GM19372 (cell line): ENCODE results near the gene ENTR1.

ENCODE experiments used
- ATAC-seq: cut with Tn5 transposase; IDR thresholded peaks from one replicate; pipeline ENCODE4 v1.9.1; 2021; ENCODE audit warnings: mild to moderate bottlenecking, low read depth, moderate library complexity; ENCODE audit not compliant: unreplicated experiment

The ENTR1 gene

DNA sequence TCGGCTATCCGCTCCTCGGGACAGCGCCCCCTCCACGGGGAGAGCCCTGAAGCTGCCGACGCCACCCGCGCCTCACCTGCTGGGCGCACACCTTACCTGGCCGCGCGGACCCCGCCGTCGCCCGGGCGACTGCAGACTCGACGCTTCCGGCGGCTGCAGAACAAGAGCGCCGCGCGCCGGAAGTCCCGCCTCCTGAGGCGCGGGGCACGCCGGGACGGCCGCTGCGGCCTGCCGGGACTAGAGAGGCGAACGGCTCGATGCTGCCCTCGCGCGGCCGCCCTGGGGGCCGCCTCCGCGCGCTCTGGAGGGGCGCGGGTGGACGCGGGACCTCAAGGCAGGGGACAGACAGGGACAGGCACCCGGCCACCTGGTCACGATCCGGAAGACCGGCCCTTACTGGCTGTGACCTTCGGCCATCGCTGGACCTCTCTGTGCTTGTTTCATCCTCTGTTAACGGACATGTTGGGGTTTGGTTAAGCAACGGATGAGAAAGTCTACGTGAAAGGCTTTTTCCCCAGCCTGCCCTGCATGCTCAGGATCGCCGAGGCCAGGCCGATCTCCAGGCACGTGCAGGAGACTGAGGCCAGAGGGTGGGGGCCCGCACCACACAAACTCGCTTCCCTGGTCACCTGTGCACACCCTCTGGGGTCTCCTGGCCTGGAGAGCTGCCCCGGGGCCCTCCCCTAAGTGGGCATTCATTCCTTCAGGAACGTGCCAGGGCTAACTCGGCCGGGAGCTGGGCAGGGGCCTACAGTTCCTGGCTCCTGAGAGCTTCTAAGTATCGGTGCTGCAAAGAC is 10.2 kb downstream of the ENTR1 start, which contains the start of gene SNAPC4:
Gene SNAPC4, minus strand, starts transcription at position 133 of the 797 bp plus-strand sequence. CDS start 1,742 bp downstream, outside the sequence.
- peak; percentile 57 for ATAC-seq

DNA sequence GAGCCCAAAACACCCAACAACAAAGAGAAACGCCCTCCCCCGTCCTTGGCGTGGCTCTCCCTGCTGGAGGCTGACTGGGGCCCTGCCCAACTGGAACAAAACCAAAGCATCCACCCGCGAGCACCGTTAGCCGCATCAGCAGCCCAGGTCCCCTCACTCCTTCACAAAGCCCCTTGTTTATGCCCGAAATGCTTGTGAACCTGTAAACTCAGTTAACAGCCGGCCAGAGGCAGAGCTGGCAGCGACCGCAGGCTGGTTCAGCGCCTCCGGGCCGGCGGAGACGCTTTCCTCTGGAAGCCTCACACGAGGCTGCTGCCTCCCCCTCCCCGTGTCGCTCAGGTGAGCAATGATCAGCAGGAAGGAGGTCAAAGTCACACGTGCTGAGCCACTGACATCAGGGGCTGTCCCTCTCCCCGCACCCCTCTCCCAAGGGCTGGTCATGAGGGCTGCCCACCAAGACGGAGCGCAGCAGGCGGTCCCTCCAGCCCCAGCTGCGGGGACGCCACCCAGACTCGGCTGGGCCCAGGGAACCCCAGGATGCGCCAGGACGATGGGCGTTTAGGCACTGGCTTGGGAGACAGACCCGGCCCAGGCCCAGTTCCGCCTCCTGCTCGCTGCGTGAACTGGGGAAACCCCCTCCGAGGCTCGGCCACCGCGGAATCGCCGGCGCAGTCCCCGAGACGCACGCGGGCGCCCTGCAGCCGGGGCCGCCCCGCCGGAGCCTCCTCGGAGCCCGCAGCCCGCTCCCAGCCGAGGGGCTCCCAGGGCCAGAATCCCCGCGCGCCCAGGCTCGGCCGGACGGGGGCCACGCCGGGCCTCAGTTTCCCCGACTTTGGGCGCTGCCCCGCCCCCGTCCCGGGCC is 11.0 kb downstream of the ENTR1 start:
- peak; percentile 41 for ATAC-seq

DNA sequence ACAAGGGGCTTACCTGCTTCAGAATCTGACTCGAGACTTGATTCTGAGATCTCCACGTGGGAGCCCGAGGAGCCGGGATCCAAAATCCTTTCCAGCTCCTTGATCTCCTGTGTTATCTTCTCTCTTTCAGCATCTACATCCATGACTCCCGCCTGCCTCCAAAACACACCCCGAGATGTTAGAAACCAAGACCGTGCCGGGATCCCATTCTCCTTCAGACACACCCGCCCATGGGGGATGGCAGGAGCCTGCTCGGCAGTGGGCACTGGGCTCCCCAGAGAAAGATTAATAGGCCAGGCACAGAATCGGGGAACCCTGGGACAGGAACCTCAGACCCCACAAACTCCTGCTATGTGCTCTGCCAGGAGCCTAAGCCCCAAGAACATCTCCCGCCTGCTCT is 12.1 kb downstream of the ENTR1 start:
- ATAC-seq: no peak

DNA sequence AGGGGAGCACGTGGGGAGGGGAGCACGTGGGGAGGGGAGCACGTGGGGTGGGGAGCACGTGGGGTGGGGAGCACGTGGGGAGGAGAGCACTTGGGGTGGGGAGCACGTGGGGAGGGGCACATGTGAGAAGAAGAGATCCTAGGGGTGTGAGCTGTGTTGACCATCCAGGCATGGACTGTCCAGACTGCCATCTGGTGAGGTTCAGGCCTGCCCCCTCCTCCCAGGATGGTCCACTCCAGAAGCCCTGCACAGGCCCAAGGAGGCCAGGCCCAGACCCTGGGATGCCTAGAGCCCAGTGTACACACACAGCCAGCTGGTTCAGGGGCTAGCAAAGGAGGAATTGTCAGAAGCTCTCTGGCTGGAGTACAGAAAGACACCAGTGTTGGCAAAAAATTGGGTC is 12.8 kb downstream of the ENTR1 start:
- ATAC-seq: no peak

DNA sequence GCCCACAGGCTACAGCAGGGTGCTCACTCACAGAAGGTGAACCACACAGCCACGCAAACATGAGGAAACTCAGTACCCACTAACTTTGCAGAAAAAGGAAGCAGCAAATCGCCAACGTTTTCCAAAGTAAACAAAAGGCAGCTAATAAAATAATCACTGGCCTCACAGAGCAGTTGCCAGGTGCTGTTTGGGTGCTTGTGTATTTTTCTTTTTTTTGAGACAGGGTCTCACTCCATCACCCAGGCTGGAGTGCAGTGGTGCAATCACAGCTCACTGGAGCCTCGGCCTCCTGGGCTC is 14.2 kb downstream of the ENTR1 start:
- ATAC-seq: no peak

DNA sequence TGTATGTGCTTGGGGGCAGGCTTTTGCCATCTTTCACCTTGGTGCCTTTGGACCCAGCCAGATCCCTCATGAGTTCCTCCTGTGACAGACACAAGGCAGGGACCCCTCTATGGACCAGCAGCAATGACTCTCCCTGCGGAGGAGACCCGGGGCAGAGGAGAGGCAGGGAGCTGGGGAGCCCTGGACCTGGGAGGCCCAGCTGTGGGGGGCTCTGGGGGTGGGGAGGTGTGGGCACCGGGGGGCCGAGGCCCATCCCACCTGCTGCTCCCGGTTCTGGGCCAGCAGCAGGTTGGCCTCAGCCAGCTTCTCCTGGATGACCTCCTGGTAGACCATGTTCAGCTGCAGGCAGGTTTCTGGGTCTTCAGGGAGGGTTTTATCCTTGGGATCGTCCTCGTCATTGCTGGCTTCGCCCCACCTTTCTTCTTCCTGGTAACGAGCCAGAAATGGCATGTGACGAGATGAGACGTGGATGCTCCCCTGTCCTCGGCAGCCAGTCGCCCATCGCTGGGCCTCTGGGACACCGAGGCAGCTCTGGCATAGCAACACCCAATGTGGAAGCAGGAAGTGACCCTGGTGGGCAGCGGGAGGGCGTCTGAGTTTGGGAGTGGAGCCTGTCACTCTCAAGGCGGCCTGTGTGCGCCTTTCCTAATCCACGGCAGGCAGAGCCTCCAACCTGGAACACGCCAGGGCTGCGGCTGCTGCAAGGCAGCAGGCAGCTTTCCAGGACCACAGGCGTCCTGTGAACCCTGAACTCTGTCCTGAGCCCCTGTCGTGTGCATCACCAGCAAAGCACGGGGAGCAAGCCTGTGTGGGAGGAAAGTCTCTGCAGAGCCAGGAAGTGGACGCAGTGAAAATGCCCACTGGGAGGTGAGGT is 14.8 kb downstream of the ENTR1 start:
- ATAC-seq: no peak

DNA sequence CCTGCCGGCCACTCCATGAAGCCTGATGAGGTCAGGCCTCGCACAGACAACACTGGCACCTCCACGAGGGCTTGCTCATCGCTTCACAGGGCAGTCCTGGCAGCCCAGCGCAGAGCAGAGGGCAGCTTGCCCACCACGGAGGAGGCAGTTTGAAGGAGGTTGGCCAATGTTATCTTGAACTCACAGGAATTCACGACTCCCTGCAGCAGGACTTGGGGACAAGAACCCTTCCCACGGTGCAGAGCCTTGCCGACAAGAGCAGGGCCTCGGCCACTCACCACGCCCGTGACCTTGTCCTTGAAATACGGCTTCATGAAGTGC is 15.4 kb downstream of the ENTR1 start:
- no peak for ATAC-seq

DNA sequence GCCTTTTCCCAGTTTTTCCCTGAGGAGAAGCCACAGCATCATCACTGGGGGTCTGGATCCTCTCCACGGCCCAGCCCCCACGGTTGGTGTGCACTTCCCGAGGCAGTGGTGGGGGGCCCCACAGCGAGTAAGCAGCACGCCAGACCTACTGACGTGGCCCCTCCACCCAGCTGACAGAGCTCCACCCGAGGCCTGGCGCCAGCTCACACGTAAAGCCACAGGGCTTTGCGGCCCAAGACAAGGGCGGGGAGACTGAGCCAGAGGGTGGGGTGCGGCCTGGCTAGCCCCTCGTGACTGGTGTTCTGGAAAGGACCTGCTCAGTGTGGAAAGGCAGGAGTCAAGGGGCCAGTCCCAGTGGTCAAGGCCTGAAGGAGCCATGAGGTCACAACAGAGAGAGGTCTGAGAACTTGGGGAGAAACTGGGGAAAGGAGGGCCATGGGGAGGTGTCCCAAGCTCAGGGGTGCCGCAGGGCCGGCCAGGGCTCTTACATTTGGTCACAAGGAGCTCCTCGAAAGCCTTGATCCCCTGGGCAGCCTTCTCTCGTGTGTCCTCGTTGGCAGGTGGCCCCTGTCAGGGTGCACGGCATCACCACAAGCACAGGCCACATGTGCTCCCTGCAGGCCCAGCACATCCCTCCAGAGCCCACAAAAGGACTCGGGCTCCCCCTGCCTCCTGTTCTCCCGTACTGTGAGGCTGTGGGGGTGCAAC is 15.9 kb downstream of the ENTR1 start:
- ATAC-seq: no peak

DNA sequence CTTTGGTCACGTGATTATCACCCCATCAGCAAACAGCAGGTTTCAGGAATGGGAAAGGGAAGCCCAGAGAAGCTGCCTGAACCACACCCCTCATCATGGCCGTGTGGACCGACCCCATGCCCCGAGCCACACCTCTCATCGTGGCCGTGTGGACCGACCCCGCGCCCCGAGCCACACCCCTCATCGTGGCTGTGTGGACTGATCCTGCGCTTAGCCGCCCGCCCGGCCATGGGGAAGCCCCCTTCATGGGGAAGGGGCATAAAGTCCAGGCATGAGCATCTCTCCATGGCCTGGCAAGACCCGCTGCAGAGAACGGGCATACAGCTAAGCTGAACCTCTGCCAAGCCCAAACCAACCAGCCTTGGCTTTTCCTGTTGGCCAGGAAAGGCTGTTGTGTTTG is 16.9 kb downstream of the ENTR1 start:
- no peak for ATAC-seq

DNA sequence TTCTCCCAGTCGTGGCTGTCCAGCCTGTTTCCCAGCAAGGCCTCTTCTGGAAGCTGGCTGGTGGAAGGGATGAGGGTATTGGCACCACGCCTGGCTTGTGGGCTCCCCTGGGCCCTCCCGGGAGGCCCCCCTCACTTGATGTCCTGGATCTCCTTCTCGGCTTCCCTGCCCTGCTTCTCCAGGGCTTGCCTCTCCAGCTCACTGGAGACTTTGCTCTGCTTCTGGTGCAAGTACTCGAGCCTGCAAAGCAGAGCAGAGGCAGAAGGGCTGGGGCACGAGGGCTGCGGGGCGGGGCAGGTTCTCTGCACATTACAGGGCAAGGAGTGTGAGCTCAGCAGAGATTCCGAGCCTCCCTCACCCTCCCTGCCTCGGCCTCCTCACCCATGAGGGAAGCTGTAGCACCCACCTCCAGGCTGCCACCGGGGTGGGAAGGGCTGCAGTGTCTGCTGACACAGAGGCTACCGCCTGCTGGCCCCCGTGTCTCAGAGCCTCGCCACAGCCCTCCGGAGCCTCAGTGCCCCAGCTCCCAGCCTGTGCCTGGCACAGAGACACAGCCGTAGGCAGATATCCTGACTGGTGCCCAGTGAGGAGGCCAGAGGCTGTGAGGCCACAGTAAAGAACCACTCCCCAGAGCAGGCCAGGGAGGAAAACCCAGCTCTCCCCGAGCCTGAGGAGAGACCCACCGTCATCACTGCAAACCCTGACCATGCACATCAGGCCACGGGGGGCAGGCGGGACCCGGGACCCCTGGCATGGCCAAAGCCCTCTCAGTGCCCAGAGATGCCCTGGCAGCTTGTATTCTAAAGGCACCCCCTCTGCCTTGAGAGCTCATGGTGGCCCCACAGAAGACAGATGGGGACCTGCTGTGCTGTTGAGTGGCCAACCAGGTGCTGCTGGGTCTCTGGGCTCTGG is 17.6 kb downstream of the ENTR1 start:
- no peak for ATAC-seq

DNA sequence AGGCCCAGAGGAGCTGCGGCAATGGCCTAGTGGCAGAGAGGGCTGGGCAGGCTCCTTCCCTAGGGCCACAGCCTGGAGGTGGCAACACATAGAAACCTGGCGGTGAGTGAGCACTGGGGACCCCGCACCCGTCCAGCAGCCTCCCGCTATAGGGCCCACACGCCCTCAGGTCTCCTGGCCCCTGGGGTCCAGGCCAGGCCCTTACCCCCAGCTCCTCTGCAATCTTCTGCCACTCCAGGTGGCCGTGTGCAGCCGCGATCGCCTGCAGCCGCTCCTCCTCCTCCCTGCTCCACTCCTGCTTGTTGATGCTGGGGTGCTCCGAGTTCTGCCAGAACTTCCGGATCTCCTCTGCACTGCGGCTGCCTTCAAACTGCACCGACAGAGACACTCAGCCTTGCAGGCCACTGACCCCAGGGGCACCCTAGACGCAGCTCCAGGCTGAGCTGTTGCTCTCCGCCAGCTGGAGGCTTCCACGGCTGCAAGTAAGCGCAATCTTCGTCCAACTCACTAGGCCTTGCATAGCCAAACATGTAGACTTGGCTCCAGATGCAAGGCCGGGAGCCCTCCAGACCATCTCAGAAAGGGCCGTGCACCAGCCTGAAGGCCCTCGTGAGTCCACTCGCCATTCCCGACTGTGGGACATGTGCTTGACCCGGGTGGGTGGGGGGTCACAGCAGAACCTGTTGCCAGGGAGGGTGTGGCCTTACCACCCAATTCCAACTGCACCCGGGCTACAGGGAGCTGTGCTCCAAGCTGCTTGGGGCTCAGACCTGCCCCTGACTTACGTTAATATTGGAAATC is 18.5 kb downstream of the ENTR1 start:
- ATAC-seq: no peak

DNA sequence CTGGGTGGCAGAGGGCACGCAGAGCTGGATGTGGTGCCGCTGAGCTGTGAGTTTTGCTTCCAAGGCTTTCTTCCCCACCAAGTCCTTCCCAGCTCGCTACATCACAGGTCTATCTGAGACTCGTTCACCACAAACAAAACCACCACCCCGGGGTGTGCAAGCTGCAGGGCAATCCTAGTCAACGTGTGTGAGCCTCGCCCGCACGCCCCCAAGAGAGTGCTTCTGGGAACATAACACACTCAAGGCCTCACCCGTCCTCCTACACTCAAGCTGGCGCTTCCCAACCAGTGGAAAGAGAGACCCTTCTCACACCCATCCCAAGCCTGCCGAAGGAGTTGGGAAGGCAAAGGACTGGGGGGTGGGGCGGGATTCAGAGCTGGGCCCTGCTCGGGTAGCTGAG is 21.0 kb downstream of the ENTR1 start:
- no peak for ATAC-seq

DNA sequence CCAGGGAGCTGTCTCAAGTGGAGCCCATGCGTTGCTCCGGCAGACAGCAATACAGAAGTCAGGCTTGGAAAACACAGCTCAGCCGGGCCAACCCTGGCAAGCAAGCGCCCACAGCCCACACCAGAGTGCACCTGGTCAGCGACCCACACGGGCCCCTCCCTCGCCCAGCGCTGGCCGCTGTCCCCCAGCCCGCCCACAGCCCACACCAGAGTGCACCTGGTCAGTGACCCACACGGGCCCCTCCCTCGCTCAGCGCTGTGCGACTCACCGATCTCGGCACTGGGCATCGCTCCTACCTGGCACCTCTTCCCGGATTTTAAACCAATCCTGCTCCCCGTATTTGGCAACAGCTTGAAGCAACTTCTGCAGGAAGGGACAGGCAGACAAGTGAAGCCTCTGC is 23.2 kb downstream of the ENTR1 start:
- no peak for ATAC-seq

DNA sequence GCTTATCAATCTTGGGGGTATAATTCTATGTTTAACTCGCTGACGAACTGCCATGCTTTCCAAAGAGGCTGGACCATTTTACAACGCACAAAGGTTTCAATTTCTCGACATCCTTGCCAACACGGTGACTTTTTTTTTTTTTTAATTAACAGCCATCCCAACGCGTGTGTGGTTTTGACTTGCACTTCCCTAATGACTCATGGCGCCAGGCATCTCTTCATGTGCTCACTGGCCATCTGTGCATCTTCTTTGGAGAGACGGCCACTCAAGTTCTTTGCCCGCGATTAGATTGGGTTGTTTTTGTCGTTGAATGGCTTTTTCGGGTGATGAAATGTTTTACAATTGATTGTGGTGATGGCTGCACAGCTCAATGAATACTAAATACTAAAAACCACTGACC is 24.4 kb downstream of the ENTR1 start:
- ATAC-seq: no peak

DNA sequence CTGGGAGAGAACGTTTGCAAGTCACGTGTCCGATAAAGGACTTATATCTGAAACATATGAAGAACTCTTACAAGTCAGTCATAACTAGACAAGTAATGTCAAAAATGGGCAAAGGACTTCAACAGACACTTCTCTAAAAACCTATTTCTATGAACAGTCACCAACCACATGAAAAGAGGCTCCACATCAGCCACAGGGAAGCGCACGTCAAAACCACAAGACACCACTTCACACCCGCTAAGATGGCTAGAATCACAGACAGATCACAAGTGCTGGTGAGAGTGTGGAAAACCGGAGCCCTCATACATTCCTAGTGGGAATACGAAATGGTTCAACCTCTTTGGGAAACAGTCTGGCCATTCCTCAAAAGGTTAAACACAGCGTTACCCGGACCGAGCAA is 25.4 kb downstream of the ENTR1 start:
- no peak for ATAC-seq

DNA sequence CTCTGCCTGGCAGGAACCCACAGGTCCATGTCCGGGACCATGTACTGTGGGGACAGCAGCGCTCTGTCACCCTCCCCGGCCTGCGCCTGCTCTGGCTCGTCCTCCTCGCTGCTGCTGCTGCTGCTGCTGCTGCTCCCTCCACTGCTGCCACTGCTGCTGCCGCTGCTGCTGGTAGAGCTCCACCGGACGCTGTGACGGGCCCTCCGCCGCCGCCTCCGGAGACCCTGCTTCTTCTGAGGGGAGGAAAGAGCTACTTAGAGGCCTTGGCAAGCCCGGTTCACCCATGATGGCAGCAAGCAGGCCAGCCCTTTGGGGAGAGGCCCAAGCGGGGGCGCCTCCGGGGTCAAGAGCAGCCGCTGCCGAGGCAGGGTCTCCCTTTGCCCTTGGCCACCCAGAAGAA is 27.0 kb downstream of the ENTR1 start:
- no peak for ATAC-seq

DNA sequence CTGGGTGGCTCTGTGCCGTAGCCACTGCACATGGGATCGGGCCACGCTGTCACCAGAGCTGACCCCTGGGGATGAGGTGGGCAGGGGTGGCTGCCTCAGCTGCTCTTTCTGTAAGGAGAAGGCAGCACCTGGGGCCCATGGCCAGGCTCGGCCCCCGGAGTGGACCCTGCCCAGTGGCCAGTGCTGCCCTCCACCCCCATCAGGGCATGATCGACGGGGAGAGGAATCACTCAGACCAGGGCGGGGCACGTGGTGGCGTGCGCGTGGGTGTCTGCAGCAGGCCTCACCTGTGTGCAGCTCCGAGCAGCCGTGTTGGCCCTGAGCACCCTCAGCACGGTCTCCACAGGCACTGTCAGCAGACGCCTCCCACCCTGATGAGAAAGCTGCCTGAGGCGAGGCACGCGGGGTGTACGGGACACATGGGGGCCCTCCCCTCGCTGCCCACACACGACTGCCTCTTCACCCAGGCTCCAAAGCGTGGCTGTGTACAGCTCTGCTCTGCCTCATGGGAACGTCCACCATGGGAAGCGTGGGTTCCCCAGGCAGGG is 28.4 kb downstream of the ENTR1 start:
- no peak for ATAC-seq

DNA sequence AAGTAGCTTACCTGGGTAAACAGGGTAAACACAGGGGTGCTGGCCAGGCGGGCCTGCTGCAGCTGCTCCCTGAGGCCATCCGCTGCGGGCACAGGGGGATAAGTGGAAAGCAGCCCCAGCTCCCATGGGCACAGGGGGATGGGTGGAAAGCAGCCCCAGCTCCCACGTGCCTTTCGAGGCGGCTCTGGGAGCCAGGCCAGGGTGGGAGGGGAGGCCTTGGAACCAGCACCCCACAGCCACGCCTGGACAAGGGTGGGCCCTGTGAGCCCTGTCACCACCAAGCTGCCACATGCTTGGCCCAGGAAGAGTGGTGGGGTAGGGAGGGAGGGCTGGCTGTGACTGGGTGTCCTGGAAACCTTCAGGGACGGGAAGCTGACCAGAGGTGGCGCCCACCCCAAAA is 29.1 kb downstream of the ENTR1 start:
- ATAC-seq: no peak
